Epithelial cell of proximal tubule (primary cell): ENCODE data around the gene ZNF385B. TPM values are rescaled to one million over a fixed set of nuclear protein-coding genes. Genes with fewer than 3 reads are reported as not detected.

Experiments used
- DNase-seq: peaks from one replicate; pipeline ENCODE4 v3.0.0-alpha.2; 2011; ENCODE audit warnings: low read depth
- H3K4me3 ChIP-seq: 2 replicates; pipeline ENCODE4 v1.5.1; 2011; ENCODE audit warnings: low read depth, mild to moderate bottlenecking, low read length
- total RNA-seq: library from RNA; depleted of rRNA; stranded (reverse); fragments of >200 nt; gene quantifications from 2 replicates; pipeline ENCODE4 v1.2.3, GENCODE V29; 2015
- TF ChIP-seq, protein P1 (sequence below): conservative IDR thresholded peaks from 2 replicates; pipeline ENCODE4 v1.5.1; 2012; ENCODE audit warnings: low read depth, mild to moderate bottlenecking, low read length

Gene ZNF385B
- total RNA-seq, 1 donor from 2014 or later, result 0.69 TPM

DNA sequence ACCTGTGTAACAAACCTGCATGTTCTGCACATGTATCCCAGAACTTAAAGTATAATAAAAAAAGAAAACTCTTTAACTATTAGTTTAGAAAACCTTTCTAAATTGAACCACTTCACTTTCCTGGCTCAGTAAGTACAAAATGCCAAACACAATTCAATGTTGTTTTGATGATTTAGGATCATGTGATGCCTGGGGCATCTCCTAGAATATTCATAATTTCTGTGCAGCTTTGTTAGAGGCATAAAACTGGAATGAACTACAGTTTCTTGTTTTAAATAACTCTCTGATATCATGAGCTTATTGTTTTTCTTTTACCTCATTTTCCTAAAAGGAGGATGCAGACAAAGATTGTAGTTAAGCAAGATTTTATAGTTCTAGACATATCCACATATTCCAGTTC is 457.8 kb downstream of the ZNF385B start:
- TF ChIP-seq, protein P1, sequence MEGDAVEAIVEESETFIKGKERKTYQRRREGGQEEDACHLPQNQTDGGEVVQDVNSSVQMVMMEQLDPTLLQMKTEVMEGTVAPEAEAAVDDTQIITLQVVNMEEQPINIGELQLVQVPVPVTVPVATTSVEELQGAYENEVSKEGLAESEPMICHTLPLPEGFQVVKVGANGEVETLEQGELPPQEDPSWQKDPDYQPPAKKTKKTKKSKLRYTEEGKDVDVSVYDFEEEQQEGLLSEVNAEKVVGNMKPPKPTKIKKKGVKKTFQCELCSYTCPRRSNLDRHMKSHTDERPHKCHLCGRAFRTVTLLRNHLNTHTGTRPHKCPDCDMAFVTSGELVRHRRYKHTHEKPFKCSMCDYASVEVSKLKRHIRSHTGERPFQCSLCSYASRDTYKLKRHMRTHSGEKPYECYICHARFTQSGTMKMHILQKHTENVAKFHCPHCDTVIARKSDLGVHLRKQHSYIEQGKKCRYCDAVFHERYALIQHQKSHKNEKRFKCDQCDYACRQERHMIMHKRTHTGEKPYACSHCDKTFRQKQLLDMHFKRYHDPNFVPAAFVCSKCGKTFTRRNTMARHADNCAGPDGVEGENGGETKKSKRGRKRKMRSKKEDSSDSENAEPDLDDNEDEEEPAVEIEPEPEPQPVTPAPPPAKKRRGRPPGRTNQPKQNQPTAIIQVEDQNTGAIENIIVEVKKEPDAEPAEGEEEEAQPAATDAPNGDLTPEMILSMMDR, result no peak
- no peak overlapping the region for H3K4me3 ChIP-seq
- DNase-seq, result no peak

DNA sequence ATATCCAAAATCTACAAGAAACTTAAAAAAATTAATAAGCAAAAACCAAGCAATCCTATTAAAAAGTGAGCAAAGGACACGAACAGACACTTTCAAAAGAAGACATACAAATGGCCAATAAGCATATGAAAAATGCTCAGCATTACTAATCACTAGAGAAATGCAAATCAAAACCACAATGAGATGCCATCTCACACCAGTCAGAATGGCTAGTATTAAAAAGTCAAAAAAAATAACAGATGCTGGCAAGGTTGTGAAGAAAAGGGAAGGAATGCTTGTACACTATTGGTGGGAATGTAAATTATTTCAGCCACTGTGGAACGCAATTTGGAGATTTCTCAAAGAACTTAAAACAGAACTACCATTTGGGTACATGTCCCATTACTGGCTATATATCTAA is 467.9 kb downstream of the ZNF385B start:
- no peak overlapping the region for H3K4me3 ChIP-seq
- TF ChIP-seq, protein P1, result no peak
- no peak for DNase-seq

Other genes starting within 250 kb of the ZNF385B start
- 10.5 and 16.5 TPM in 2 replicates for gene CWC22, start 145.7 kb upstream of the ZNF385B start, total RNA-seq